GM19467 (cell line): ENCODE measurements around the gene LHFPL2.
A peak's percentile ranks its signal among the peaks of the same experiment; 100 is the strongest.

Experiments
- ATAC-seq: cut with Tn5 transposase; IDR thresholded peaks from one replicate; pipeline ENCODE4 v1.9.1; 2021; ENCODE audit warnings: mild to moderate bottlenecking, moderate library complexity; ENCODE audit not compliant: unreplicated experiment

The LHFPL2 gene

GRCh38 chr5:78597068-78597973 lies 51.3 kb downstream of the LHFPL2 start:
- no peak for ATAC-seq

GRCh38 chr5:78595458-78595921 lies 53.1 kb downstream of the LHFPL2 start:
- ATAC-seq = no peak

GRCh38 chr5:78594610-78595457 lies 53.7 kb downstream of the LHFPL2 start:
- ATAC-seq = no peak

GRCh38 chr5:78594021-78594420 lies 54.6 kb downstream of the LHFPL2 start:
- no peak for ATAC-seq

- no peak for ATAC-seq
These were observed 55.1 kb downstream of the LHFPL2 start for GRCh38 chr5:78593465-78593864.

- ATAC-seq = no peak
These were observed 55.7 kb downstream of the LHFPL2 start for GRCh38 chr5:78592735-78593386.

GRCh38 chr5:78591972-78592700 lies 56.4 kb downstream of the LHFPL2 start:
- no peak for ATAC-seq

- ATAC-seq = no peak
These were observed 57.4 kb downstream of the LHFPL2 start for GRCh38 chr5:78591138-78591612.

GRCh38 chr5:78589923-78590322 lies 58.6 kb downstream of the LHFPL2 start:
- ATAC-seq = no peak

GRCh38 chr5:78588507-78588906 lies 60.1 kb downstream of the LHFPL2 start:
- ATAC-seq = no peak

GRCh38 chr5:78587775-78588291 lies 60.7 kb downstream of the LHFPL2 start:
- ATAC-seq = no peak

GRCh38 chr5:78587081-78587774 lies 61.3 kb downstream of the LHFPL2 start:
- no peak for ATAC-seq

GRCh38 chr5:78586251-78586650 lies 62.3 kb downstream of the LHFPL2 start:
- no peak for ATAC-seq

GRCh38 chr5:78578015-78578414 lies 70.6 kb downstream of the LHFPL2 start:
- no peak for ATAC-seq

GRCh38 chr5:78577071-78577807 lies 71.3 kb downstream of the LHFPL2 start:
- no peak for ATAC-seq

- ATAC-seq = no peak
These were observed 72.2 kb downstream of the LHFPL2 start for GRCh38 chr5:78576376-78576775.

GRCh38 chr5:78574731-78575161 lies 73.8 kb downstream of the LHFPL2 start:
- peak; percentile 41 for ATAC-seq

GRCh38 chr5:78574131-78574673 lies 74.4 kb downstream of the LHFPL2 start:
- ATAC-seq = no peak
